HG03108 (cell line): ENCODE measurements around the gene TBC1D1.

Source experiments
- ATAC-seq: cut with Tn5 transposase; IDR thresholded peaks from one replicate; pipeline ENCODE4 v1.9.1; 2021; ENCODE audit warnings: moderate library complexity; ENCODE audit not compliant: unreplicated experiment

The TBC1D1 gene, protein sequence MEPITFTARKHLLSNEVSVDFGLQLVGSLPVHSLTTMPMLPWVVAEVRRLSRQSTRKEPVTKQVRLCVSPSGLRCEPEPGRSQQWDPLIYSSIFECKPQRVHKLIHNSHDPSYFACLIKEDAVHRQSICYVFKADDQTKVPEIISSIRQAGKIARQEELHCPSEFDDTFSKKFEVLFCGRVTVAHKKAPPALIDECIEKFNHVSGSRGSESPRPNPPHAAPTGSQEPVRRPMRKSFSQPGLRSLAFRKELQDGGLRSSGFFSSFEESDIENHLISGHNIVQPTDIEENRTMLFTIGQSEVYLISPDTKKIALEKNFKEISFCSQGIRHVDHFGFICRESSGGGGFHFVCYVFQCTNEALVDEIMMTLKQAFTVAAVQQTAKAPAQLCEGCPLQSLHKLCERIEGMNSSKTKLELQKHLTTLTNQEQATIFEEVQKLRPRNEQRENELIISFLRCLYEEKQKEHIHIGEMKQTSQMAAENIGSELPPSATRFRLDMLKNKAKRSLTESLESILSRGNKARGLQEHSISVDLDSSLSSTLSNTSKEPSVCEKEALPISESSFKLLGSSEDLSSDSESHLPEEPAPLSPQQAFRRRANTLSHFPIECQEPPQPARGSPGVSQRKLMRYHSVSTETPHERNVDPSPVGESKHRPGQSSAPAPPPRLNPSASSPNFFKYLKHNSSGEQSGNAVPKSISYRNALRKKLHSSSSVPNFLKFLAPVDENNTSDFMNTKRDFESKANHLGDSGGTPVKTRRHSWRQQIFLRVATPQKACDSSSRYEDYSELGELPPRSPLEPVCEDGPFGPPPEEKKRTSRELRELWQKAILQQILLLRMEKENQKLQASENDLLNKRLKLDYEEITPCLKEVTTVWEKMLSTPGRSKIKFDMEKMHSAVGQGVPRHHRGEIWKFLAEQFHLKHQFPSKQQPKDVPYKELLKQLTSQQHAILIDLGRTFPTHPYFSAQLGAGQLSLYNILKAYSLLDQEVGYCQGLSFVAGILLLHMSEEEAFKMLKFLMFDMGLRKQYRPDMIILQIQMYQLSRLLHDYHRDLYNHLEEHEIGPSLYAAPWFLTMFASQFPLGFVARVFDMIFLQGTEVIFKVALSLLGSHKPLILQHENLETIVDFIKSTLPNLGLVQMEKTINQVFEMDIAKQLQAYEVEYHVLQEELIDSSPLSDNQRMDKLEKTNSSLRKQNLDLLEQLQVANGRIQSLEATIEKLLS (N-terminal part only)

GRCh38 chr4:37890801-37891259, at the start of gene TBC1D1:
Gene TBC1D1, plus strand, starts transcription at chr4:37891084. Its CDS starts 11,012 bp downstream, at chr4:37902096.
- peak; percentile 19 for ATAC-seq

- no peak for ATAC-seq
Measured at GRCh38 chr4:37844204-37844603, 46.7 kb upstream of the TBC1D1 start.

DNA sequence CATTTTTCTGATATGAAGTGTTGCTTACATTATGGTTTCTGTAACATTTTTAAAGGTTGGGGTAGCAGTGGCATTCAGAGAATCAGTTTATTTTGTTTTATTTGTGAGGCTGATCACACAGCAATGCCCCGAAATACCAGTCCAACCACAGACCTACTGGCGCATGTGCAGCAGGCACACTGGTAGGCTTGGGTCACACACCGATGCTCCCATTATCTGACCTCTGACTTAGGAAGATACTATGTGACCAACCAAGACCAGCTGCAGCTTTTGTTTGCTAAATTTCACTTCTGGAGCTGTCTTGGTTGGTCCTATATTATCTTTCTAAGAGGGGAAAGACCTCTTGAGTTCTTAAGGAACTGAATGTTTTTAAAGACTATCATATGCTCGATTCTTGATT, 45.7 kb upstream of the TBC1D1 start:
- no peak for ATAC-seq

- no peak for ATAC-seq
Measured at GRCh38 chr4:37847311-37847884, 43.5 kb upstream of the TBC1D1 start.

DNA sequence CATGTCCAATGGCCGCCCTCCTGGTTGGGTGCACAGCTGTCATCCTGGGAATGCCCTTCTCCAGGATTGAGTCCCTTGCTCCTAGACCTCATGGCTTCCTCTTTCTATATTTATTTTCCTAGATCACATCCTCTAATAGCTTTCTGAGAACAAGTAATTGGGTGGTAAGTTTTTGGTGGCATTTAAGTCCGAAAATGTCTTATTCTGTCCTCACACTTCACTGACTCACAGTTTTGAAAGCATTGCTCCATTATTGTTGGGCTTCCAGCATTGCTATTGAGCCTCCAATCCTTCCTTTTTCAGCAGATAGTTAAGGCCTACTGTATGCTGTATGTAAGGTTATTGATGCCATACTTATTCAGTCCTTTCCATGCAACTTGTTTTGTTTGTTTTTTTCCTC, 38.5 kb upstream of the TBC1D1 start:
- ATAC-seq, result no peak

DNA sequence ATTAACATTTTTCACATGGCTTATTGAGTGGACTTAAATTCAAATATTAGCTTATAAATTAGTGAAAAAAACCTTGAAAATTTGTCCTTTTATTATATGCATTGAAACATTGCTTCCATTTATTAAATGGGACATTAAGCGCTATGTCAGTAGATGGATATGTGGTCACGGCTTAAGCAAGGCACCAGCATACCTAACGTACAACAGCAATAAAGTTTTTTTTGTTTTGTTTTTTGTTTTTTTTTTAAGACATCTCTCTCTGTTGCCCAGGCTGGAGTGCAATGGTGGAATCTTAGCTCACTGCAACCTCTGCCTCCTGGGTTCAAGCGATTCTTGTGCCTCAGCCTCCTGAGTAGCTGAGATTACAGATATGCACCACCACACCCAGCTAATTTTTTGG, 32.8 kb upstream of the TBC1D1 start:
- ATAC-seq, result no peak

GRCh38 chr4:37858872-37859271, 32.0 kb upstream of the TBC1D1 start:
- ATAC-seq, result no peak

DNA sequence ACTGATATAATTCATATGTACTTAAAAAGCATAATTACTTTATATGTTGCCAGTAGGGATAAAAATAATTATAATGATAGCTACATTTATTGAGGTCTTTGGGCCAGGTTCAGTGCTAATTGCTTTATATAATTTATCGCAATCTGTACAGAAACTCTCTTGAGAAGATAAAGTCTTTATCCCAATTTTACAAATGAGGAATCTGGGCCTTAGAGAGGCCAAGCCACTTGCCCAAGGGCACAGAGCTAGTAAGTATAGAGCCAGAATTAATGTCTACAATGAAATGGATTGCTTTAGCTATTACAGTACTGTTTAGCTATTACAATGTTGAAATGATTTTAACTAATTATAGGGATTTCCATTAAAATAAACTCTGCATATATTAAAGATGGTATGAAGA, 30.6 kb upstream of the TBC1D1 start:
- ATAC-seq, result no peak

GRCh38 chr4:37862961-37863360, 27.9 kb upstream of the TBC1D1 start:
- no peak for ATAC-seq

GRCh38 chr4:37864786-37865185, 26.1 kb upstream of the TBC1D1 start:
- no peak for ATAC-seq

DNA sequence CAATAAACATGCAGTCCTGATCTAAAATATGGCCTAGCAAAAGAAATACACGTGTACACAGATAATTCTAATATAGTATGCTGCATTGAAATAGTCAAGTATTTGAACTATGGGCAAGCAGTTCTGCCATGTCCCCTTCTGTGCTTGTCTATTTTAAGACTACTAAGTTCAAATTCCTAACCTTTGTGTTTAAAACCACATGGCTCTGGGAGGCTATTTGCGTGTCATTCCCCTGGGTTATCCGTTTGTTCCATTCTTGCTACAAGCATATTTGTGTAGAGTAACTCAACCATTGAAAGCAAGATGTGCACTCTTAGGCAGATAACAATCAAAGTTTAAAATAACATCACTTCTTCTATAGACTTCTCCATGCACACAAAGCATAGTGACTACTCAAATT, 25.4 kb upstream of the TBC1D1 start:
- ATAC-seq, result no peak

DNA sequence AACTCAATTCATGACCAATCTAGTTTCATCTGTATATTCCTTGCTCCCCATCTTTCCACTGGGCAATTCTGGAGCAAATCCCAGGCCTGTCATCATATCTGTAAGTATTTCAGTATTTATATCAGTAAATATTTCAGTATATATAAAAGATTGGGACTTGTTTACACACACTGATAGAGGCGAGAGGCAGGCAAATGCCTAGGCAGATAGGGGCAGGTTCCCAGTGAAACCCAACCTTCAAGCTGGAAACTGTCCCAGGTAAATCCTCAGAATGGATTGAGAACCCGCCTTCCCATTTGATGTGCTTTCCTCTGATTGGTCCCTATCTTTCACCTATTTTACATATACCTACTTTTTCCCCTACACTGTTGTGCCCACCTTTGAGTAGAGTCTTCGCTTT, 23.8 kb upstream of the TBC1D1 start:
- no peak for ATAC-seq

DNA sequence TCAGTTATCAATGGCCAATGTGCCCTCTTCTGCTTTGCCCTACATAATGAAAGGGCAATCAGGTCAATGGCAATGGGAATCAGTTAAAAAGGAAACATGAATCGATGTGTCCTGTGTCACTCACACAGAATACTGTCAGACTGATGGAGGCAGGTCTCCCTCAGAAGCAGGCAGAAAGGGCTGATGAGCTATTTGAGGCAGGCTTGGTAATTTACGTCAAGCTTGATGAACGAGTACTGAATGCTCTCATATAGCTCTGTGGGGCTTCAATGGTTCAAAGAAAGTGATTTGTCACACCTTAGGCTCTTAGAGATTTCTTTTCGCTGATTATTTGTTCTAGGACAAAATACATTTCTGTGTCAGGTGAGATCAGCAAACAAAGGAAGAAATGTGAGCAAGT, 22.6 kb upstream of the TBC1D1 start:
- ATAC-seq, result no peak

DNA sequence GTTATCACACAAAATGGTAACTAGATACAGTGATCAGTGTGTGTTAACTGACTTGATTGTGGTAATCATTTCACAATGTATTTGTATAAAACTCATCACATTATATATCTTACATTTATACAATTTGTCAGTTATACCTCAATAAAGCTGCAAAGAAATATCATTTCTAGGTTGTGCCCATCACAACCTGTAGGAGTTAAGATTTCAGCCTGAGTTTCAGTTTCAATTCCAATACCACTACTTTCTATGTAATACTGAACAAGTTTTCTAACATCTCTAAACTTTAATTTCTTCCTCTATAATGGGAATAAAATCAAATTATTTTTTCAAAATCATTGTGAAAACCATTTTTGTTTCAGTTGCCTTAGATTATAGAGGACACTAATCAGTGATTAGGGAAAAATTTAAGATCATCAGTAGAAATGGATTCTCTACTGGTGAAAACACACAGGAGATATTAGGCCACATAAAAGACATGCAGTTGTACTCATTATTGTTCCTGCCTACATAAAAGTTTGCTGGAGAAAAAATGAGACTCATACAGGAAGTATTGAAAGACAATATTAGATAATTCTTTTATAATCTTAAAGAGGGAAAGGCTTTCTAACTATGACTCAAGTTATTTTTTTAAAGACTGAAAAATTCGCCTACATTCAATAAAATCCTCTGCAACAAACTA, 18.4 kb upstream of the TBC1D1 start:
- no peak for ATAC-seq

DNA sequence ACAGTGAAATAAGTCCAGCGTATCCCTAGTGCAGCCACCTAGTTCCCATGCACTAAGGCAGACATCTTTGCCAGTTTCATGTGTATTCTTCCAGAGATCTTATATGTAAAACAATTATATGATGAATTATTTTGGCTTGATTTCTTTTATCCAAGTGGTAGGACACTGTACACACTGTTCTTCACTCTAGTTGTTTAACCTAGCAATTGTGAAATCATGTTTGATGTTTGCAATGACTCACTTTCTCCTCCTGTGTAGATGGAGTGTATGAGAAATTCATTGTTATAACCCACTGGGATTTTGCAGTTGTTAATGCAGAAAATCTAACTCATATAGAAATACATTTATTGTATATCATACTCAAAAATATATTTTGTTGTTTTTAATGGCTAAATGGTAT, 17.5 kb upstream of the TBC1D1 start:
- no peak for ATAC-seq

DNA sequence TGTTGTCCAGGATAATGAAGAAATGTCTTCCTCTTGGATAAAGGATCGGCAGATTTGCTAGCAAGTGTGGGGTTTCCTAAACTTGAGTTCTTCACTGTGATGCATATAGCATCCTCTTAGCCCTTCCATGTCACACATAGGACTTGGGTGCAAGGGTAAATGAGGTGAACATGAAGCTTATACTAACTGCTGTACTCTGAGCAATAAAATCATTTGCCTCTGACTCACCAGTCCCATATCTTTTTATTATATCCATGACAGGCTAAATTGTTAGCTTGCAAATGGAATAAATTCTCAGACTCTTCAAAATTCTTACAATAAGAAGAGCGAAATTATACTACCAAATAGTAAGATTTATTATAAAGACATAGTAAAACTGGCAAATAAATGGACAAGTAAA, 14.7 kb upstream of the TBC1D1 start:
- no peak for ATAC-seq

DNA sequence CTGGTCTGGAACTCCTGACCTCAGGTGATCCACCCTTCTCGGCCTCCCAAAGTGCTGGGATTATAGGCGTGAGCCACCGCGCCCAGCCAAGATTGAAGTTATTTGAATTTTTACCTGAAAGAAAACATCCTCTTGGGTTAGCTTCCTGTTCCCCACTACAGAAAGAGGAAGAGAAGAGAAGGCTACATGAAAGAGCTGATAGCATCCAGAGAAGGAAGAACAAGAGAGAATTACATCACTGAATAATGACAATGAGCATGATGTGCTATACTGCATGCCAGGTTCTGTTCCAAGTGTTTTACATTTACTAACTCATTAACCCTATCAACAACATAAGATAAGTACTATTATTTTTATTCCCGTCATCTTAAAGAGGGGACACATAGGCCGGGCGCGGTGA, 11.5 kb upstream of the TBC1D1 start:
- no peak for ATAC-seq

DNA sequence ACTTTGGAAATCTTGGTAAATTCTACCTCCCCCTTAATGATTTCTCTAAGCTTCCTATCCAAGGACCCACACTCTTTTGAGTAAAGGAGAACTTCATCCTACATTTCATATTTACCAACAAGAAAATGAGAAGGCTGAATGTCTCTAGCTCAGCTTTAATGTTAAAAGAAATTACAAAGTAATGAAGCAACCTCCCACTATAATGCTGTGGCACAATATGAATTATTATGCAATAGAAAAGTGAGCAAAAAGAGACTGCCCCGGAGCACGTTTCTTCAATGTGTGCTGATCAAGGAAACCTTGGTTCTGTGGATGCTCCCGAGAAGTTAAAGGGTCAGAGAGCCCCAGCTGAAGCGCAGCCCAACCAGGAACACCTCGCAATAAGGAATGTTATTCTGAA, 9.1 kb upstream of the TBC1D1 start:
- ATAC-seq, result no peak

- no peak for ATAC-seq
Measured at GRCh38 chr4:37882665-37883296, 8.1 kb upstream of the TBC1D1 start.
